Measurements from ENCODE around the gene EFCAB14.
"Not testable (repeated sequence)": the region's sequence is repeated elsewhere in the genome, so short reads cannot be mapped to it uniquely, and the experiment has no call there.

The EFCAB14 gene

GRCh38 chr1:46682064-46682463 lies 36.9 kb downstream of the EFCAB14 start:
- no peak for DNase-seq

GRCh38 chr1:46681333-46682034 lies 37.4 kb downstream of the EFCAB14 start:
- DNase-seq: no peak

- no peak for DNase-seq
Measured at GRCh38 chr1:46679789-46680573, 38.9 kb downstream of the EFCAB14 start.

DNA sequence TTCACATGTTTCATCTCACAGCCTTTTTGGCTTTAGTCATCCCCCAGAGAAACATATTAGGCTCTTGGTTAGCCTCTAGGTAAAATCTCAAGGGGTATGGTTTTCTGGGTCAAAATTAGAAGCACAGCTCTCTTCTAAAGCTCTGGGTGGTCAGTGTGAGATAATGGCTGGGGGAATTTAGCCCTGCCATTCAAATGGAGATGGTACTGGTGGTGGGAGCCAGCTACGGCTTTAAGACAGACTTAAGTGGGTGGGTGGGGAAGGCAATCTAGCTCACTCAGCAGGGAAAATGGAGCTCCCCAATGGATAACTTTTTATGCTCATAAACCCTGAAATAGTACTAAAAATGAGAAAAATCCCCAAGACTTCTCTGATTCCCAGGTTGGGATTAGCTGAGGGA lies 41.6 kb downstream of the EFCAB14 start:
- no peak for DNase-seq

DNA sequence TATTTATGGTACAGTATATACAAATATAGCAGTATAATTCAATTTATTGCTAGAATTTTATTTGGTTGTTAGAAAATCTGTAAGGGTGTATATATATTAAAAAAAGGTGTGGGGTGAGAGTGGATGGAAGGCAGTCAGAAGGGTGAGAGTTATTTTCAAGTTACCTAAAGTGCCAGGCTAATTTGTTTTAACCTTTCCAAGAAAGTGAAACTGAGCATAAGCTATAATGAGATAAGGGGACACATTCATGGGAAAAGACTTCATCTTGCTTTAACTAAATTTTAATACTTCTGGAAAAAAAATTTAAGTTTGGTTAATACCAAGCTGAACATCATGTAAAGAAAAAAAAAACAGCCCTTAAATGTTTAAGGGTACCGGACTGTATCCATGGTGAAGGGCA lies 42.4 kb downstream of the EFCAB14 start:
- no peak for DNase-seq

DNA sequence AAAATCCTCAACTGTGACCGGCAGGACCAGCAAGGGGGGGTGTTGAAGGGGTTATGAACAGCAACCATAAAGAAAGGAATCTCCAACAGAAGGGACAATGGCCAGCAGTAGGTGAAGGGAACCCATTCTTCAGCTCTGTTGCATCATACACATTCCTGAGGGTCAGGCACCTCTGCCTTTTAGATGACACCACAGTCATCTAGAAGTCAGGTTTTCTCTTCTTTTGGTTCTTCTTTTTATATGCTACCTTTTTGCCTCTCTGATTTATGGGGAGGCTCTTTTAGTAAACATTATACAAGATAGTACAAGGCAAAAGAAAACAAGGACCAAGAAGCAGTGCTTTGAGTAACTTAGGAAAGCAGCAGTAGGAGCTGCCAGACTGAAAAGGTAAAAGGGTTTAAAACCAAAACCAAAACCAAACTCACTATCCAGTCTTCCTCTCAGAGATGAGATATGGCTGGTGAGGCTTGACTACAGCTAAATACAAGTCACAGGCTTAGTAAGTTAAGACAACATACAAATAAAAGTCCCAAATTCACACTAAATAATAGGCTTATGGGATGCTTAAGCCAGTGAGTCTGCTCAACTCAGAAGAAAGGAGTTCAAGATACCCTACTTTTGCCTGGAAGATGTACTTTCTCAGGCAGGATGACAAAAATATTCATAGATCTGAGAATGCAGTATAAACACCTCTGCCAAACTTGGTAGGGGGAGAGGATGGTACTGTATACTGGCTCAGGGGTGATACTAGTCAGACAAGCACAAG lies 43.2 kb downstream of the EFCAB14 start:
- DNase-seq: peak in 1 of 2 donors; percentile 49

GRCh38 chr1:46673749-46674182 lies 45.1 kb downstream of the EFCAB14 start:
- no peak for DNase-seq

- DNase-seq: no peak
Measured at GRCh38 chr1:46672696-46673095, 46.2 kb downstream of the EFCAB14 start.

DNA sequence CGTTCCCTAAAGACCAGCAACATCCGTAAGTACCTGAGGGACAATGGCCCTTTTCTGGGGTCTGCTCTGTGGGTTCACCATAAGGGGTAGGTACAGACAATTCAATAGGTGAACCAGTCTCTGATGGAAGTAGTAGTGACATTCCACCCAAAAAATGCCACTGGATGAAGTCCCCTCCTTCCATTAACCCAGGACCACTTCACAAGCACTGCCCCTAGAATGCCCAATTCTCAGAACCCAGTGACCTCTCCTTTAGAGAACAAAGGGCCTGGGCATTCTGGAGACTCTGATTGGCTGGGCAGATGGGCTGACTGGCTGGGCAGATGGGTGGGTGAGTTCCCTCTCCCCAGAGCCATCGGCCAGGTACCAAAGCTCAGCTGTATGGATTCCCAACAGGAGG lies 47.4 kb downstream of the EFCAB14 start, which contains the start of gene TEX38:
TSS of gene TEX38 (plus strand) at position 301 of the 400 bp plus-strand sequence. CDS start at position 382, 81 bp downstream.
- DNase-seq: no peak

GRCh38 chr1:46670134-46670533 lies 48.8 kb downstream of the EFCAB14 start:
- no peak for DNase-seq

GRCh38 chr1:46667782-46668760 lies 50.8 kb downstream of the EFCAB14 start, which contains the start of gene ATPAF1:
ATPAF1 (minus strand) TSS chr1:46668364; CDS start chr1:46668322, 42 bp downstream.
- peak; percentile 65 to 70 for DNase-seq

DNA sequence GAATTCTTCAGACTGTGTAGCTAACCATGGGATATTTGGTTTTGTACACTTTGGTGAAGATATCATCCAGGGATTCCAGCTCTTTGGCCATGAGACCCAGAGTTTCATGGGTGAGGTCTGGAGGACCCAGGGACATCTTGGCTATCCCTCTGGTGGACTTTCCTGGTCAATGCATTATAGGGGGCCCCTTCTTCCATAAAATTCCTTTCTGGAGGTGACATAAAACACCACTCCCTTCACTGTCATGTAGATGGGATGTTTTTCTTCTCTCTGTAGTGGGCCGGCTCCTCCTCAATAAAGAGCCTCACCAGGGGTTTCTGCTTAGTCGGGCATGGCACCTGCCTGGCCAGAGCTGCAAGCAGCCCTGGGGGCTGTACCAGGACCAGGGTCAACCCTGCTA lies 52.9 kb downstream of the EFCAB14 start:
- no peak for DNase-seq

GRCh38 chr1:46662919-46663318 lies 56.0 kb downstream of the EFCAB14 start:
- not testable (repeated sequence) for DNase-seq

- DNase-seq: not testable (repeated sequence)
Measured at GRCh38 chr1:46660116-46660515, 58.8 kb downstream of the EFCAB14 start.

- no peak for DNase-seq
Measured at GRCh38 chr1:46659307-46659870, 59.5 kb downstream of the EFCAB14 start.

DNA sequence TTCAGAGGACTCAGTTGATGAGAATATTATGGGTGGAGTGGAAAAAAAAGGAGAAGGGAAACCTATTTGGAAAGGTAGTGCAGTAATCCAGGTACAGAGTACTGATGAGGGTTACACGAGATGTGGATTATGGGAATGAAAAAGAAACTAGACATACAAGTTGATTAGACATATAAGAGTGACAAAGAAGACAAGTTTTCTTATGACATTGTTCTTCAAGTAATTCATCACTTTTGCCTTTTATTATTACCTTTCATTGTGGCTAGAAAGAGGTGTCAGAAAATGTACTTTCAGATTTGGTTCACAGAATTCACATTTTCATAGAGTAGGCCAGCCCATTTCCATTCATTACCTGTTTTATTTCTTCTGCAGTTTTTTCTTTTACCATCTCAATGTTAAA lies 61.1 kb downstream of the EFCAB14 start:
- DNase-seq: no peak

GRCh38 chr1:46656643-46657042 lies 62.3 kb downstream of the EFCAB14 start:
- DNase-seq: no peak

DNA sequence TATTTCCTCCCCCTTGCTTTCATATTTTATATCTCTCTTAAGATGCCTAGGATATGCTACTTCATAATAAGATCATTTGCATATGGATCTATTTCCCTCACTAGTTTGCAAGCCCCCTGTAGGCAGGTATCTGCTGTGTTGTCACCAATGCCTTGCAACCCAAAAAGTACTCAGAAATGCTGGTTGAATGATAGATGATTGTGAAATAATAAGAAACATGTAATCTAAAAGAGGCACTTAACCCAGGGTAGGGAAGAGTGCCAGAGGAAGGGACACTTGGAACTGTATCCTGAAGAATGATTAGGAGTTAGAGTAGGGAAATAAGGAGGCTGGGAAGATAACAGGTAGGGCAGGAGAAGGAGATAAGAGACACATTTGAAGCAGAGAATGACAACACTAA lies 63.1 kb downstream of the EFCAB14 start:
- no peak for DNase-seq

GRCh38 chr1:46654698-46655097 lies 64.2 kb downstream of the EFCAB14 start:
- not testable (repeated sequence) for DNase-seq

DNA sequence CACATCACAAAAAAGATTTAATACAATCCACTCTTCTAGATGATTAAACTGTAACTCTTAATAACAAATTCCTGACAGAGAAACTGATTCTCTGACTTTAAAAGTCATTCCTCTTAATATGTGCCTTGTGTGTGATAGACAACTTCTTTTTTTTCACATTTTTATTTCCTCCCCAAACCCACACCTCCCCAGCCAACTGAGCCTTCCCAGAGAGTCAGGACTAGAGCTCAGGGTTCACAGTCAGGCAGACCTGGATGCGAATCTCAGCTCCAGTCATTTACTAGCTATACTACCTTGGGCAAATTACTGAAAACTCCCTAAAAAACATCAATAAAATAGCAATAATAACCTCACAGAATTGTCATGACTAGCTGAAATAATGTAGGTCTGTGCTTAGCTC lies 64.9 kb downstream of the EFCAB14 start:
- DNase-seq: no peak

DNA sequence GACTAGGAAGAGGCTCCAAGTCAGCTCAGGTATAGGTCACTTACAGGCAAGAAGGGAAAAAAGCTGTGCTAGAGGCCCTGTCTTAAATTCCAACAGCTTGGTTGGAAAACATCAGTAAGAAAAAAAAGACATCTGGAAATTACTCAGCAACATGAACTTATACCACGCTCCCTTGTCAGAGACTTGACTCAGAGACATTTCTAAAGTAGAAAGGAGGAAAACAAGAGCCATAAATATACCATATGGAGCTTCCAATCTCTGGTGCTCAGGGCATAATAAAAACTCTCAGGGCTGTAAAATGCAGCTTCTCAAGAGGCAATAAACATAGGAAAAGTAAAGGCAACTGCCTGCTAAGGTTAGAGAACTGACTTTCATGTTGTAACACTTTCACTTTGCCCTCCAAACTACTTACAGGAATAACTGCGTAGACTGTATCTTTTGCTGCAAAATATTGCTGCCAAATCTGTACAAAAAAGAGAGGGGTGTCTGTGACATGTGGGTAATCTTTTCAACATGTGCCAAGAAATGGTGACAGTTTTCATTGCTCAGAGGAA lies 65.4 kb downstream of the EFCAB14 start:
- DNase-seq: no peak
